ENCODE measurements around the gene CLDN6.

CLDN6 gene

DNA sequence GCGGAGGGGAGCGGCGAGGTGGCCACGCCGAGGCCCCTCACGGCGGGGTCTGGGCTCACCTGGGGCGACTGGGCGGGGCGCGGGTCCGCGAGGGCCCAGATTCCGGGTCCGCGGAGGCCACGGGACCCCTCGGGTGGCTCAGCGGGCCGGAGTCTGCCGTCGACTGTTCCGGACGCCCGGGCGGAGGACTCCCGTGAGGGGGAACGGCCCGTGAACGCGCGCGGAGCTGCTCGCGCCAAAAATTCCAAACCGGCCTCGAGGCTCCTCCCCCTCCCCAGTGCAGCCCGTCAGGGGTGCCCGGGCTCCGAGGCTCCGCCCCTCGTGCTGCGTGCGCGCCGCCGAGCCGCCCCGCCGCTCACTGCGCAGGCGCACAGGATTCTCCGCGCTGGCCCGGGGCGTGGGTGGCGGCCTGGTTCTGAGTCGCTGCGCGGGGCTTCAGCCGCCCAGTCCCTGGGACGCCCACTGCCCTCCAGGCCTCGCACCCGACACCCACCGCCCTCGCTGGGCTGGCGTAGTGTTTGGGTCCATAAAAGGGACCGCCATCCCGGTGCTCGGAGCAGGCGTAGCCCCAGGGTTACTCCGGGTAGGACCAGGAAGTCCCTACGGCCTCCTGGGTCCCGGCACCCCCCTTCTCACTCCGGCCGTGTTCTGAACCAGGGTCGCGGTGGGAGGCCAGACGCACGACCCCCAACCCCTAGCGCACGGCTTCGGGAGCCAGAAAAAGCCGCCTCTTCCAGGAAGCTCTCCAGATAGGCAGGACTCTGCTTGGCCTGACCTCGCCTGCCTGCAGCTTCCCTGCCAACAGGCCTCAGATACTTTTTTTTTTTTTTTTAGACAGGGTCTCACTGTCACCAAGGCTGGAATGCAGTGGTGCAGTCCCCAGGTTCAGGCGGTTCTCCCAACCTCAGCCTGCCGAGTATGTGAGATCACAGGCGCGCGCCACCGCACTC is 37.5 kb downstream of the CLDN6 start, which contains the start of gene PKMYT1:
PKMYT1 (minus strand) TSS at position 220 of the 950 bp plus-strand sequence. CDS start 789 bp downstream, outside the sequence.
- peak within 1 kb of the TSS; percentile 83 for H3K4me3 Mint-ChIP-seq
- H3K36me3 Mint-ChIP-seq (ENCODE audit: low read depth) = no peaks in the 10 kb centered on the region
- no peaks in the 10 kb centered on the region for H3K9me3 Mint-ChIP-seq
- TF ChIP-seq CTCF (IDR thresholded peaks at IDR 0.05) = no peak
- DNase-seq = peak; percentile 97
- H3K27me3 Mint-ChIP-seq (ENCODE audit: low read depth, poor library complexity) = peaks cover 16% of the 10 kb centered on the region
- H3K4me1 Mint-ChIP-seq = peaks cover 24% of the 10 kb centered on the region
- peak within 1 kb of the TSS; percentile 93 for H3K27ac Mint-ChIP-seq

DNA sequence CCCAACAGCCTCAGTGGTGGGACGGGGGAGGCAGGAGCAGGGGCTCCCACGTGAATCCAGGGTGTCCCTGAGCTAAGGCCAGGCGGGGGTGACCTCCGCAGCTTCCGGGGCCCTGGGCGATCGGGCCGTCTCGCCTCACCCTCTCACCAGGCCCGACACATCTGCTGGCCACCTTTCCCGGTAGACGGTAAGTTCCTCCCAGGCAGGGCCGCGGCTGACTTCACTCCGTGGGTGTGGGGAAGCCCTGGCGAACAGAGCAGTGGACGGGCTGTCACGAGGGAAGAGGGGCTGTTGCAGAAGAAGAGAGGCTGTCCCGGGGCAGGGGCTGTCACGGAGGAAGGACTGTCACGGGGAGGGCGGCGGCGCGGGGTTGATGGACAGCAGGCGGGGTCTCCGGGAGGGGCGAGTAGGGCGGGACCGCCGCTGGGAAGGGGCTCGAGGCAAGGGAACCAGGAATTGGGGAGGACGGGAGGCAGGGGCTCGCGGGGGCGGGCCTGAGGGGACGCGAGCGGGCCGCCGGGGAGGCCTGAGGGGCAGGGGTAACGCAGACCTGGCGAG is 38.2 kb downstream of the CLDN6 start:
- Mint-ChIP-seq H3K4me3 (peak overlapping the region; percentile 83), H3K36me3 (ENCODE audit: low read depth) (no peaks in the 10 kb centered on the region), H3K27ac (no peak overlapping the region), H3K9me3 (no peaks in the 10 kb centered on the region), H3K27me3 (ENCODE audit: low read depth, poor library complexity) (peaks cover 16% of the 10 kb centered on the region), H3K4me1 (peaks cover 24% of the 10 kb centered on the region)
- DNase-seq = peak; percentile 60
- no peak for TF ChIP-seq CTCF (IDR thresholded peaks at IDR 0.05)

DNA sequence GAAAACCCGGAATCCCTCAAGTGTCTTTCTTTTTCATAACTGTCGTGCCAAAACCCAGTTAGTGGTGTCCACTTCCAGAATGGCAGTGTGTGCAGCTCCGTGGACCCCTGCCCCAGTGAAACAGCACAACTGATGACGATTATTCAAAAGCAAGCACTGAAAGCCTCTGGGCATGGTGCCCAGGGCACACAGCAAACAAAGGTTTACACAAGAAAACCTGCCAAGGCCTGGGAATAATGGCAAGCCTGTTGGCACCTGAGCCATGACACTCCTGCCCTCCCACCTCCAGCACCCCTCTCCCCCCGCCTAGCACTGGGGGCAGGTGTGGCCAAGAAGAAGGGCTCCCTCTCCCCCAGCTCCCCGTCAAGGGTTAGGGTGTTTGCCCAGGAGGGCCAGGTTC is 40.5 kb downstream of the CLDN6 start:
- H3K4me1 Mint-ChIP-seq = peaks cover 22% of the 10 kb centered on the region
- no peaks in the 10 kb centered on the region for H3K9me3 Mint-ChIP-seq
- no peak for TF ChIP-seq CTCF (IDR thresholded peaks at IDR 0.05)
- H3K4me3 Mint-ChIP-seq = no peak overlapping the region
- H3K27me3 Mint-ChIP-seq (ENCODE audit: low read depth, poor library complexity) = peaks cover 5% of the 10 kb centered on the region
- H3K36me3 Mint-ChIP-seq (ENCODE audit: low read depth) = no peaks in the 10 kb centered on the region
- no peak for DNase-seq
- no peak overlapping the region for H3K27ac Mint-ChIP-seq

GRCh38 chr16:2976673-2977072 is 41.3 kb downstream of the CLDN6 start:
- Mint-ChIP-seq H3K4me3 (no peak overlapping the region), H3K27ac (no peak overlapping the region), H3K9me3 (no peaks in the 10 kb centered on the region), H3K27me3 (ENCODE audit: low read depth, poor library complexity) (peaks cover 3% of the 10 kb centered on the region), H3K4me1 (peaks cover 21% of the 10 kb centered on the region), H3K36me3 (ENCODE audit: low read depth) (no peaks in the 10 kb centered on the region)
- DNase-seq = no peak
- no peak for TF ChIP-seq CTCF (IDR thresholded peaks at IDR 0.05)

- H3K27me3 Mint-ChIP-seq (ENCODE audit: low read depth, poor library complexity) = peaks cover 3% of the 10 kb centered on the region
- no peak for TF ChIP-seq CTCF (IDR thresholded peaks at IDR 0.05)
- H3K9me3 Mint-ChIP-seq = no peaks in the 10 kb centered on the region
- no peak for DNase-seq
- H3K4me1 Mint-ChIP-seq = peaks cover 16% of the 10 kb centered on the region
- no peaks in the 10 kb centered on the region for H3K36me3 Mint-ChIP-seq (ENCODE audit: low read depth)
- H3K4me3 Mint-ChIP-seq = no peak overlapping the region
- no peak overlapping the region for H3K27ac Mint-ChIP-seq
These were observed 41.8 kb downstream of the CLDN6 start for GRCh38 chr16:2976201-2976600.
